GM23338 (cell line): Measurements from ENCODE around the gene AP1S3. TPM values are rescaled to one million over a fixed set of nuclear protein-coding genes. Genes with fewer than 3 reads are reported as not detected.

Experiments used
- ATAC-seq: fragments of 200-7000 bp; cut with Tn5 transposase; 3 replicates; pipeline ENCODE4 v1.9.1; 2020
- DNase-seq: peaks from one replicate; pipeline ENCODE4 v3.0.0-alpha.2; 2015; ENCODE audit warnings: low spot score
- H2AFZ ChIP-seq: fragments of 200-600 bp; sonication (generic); 2 replicates; pipeline ENCODE4 v1.8.0; 2016; ENCODE audit warnings: antibody characterized with exemption, mild to moderate bottlenecking, moderate library complexity
- H3F3A ChIP-seq: fragments of 200-600 bp; sonication (generic); replicated peaks from 2 replicates; pipeline ENCODE4 v1.8.0; 2017; ENCODE audit warnings: antibody characterized with exemption, mixed run types, low read depth
- H3K27ac ChIP-seq: fragments of 200-600 bp; sonication (generic); 2 replicates; pipeline ENCODE4 v1.6.1; 2016; ENCODE audit warnings: low read depth
- H3K27me3 ChIP-seq: fragments of 200-600 bp; sonication (generic); 2 replicates; pipeline ENCODE4 v1.8.0; 2016; ENCODE audit warnings: mild to moderate bottlenecking, mixed run types, moderate library complexity; ENCODE audit not compliant: insufficient read depth
- H3K36me3 ChIP-seq: fragments of 200-600 bp; sonication (generic); 2 replicates; pipeline ENCODE4 v1.8.0; 2016; ENCODE audit warnings: mild to moderate bottlenecking; ENCODE audit not compliant: insufficient read depth
- H3K4me1 ChIP-seq: fragments of 200-600 bp; sonication (generic); 2 replicates; pipeline ENCODE4 v1.8.0; 2016; ENCODE audit warnings: mild to moderate bottlenecking, moderate library complexity; ENCODE audit not compliant: insufficient read depth
- H3K4me2 ChIP-seq: fragments of 200-600 bp; sonication (generic); 2 replicates; pipeline ENCODE4 v1.7.1; 2017; ENCODE audit warnings: mixed run types
- H3K4me3 ChIP-seq: fragments of 200-600 bp; sonication (generic); 2 replicates; pipeline ENCODE4 v1.6.1; 2016; ENCODE audit warnings: mixed run types
- H3K79me2 ChIP-seq: fragments of 200-600 bp; sonication (generic); replicated peaks from 2 replicates; pipeline ENCODE4 v1.8.0; 2017; ENCODE audit warnings: mild to moderate bottlenecking; ENCODE audit not compliant: insufficient read depth
- H3K9me2 ChIP-seq: fragments of 200-600 bp; sonication (generic); 2 replicates; pipeline ENCODE4 v1.8.0; 2017; ENCODE audit not compliant: insufficient read depth
- H4K20me1 ChIP-seq: fragments of 200-600 bp; sonication (generic); replicated peaks from 2 replicates; pipeline ENCODE4 v1.8.0; 2017; ENCODE audit warnings: mild to moderate bottlenecking; ENCODE audit not compliant: insufficient read depth
- H3K27ac Mint-ChIP-seq: 2 replicates; pipeline ENCODE4 v1.8.0; 2020; ENCODE audit warnings: inconsistent platforms, mild to moderate bottlenecking, moderate library complexity, mixed read lengths
- H3K27me3 Mint-ChIP-seq: 3 replicates; pipeline ENCODE4 v1.8.0; 2022; ENCODE audit warnings: low read depth, mild to moderate bottlenecking, moderate library complexity, mixed read lengths, inconsistent platforms; ENCODE audit not compliant: insufficient read depth, poor library complexity
- H3K36me3 Mint-ChIP-seq: 3 replicates; pipeline ENCODE4 v1.8.0; 2021; ENCODE audit warnings: low read depth, mild to moderate bottlenecking, inconsistent platforms, moderate library complexity, mixed read lengths
- H3K4me1 Mint-ChIP-seq: 3 replicates; pipeline ENCODE4 v1.8.0; 2020; ENCODE audit warnings: mild to moderate bottlenecking, inconsistent platforms, mixed read lengths
- H3K4me3 Mint-ChIP-seq: 3 replicates; pipeline ENCODE4 v1.8.0; 2021; ENCODE audit warnings: moderate library complexity, mild to moderate bottlenecking, inconsistent platforms, mixed read lengths
- H3K9me3 Mint-ChIP-seq: 3 replicates; pipeline ENCODE4 v1.8.0; 2020; ENCODE audit warnings: moderate library complexity, mild to moderate bottlenecking, inconsistent platforms, mixed read lengths
- CREB1 ChIP-seq: fragments of 250-450 bp; sonication (Bioruptor Pico); IDR thresholded peaks from 2 replicates; pipeline ENCODE4 v1.5.0; 2020; ENCODE audit warnings: low read depth, mild to moderate bottlenecking, moderate library complexity
- CTCF ChIP-seq, 2 experiments: fragments of 200-600 bp in 1 of 2; sonication (generic) in 1 of 2; conservative IDR thresholded peaks; 2 replicates each; pipeline versions ENCODE4 v1.5.1 to v1.6.1; 2016 to 2017; ENCODE audit warnings: antibody characterized with exemption in 2 of 2, low read depth in 2 of 2, mild to moderate bottlenecking in 2 of 2, moderate library complexity in 1 of 2
- EZH2phosphoT487 ChIP-seq: fragments of 200-600 bp; sonication (generic); IDR thresholded peaks from one replicate; pipeline ENCODE4 v1.8.1; 2018; ENCODE audit warnings: antibody characterized with exemption; ENCODE audit not compliant: unreplicated experiment
- ZNF114 ChIP-seq: fragments of 250-450 bp; sonication (Bioruptor Pico); IDR thresholded peaks from 2 replicates; pipeline ENCODE4 v1.5.0; 2020; ENCODE audit warnings: mild to moderate bottlenecking, moderate library complexity
- ZNF331 ChIP-seq: fragments of 250-450 bp; sonication (Bioruptor Pico); IDR thresholded peaks from 2 replicates; pipeline ENCODE4 v1.5.0; 2020; ENCODE audit warnings: low read depth, mild to moderate bottlenecking, moderate library complexity
- polyA plus RNA-seq: library from polyadenylated mRNA; unstranded; fragments of >200 nt; fragmentation: Nextera tagmentation; extraction: Ambion mirVana; gene quantifications from 2 replicates; pipeline ENCODE4 v1.2.1, GENCODE V29; 2016
- total RNA-seq: library from RNA; depleted of rRNA; stranded (reverse); fragments of >200 nt; shearing (Covaris generic); gene quantifications from 2 replicates; pipeline ENCODE4 v1.2.3, GENCODE V29; 2014

The AP1S3 gene
- total and polyA plus RNA-seq, 2 experiments from 2014 or later, result 8.8 to 25.5 TPM

GRCh38 chr2:223832241-223832903 is 5.0 kb downstream of the AP1S3 start:
- Histone ChIP-seq H3K4me3 (no peak overlapping the region), H3K79me2 (peaks cover 61% of the 10 kb centered on the region), H3K27me3 (no peaks in the 10 kb centered on the region), H4K20me1 (no peaks in the 10 kb centered on the region), H3K4me2 (no peak overlapping the region; the same call in 1 of the 2 replicates), H3K27ac (no peak overlapping the region), H3K36me3 (no peaks in the 10 kb centered on the region), H3F3A (peaks cover 5% of the 10 kb centered on the region; the same call in 1 of the 2 replicates), H3K9me2 (no peaks in the 10 kb centered on the region), H3K4me1 (peaks cover 28% of the 10 kb centered on the region), H2AFZ (no peak overlapping the region)
- no peak overlapping the region for H3K4me3 Mint-ChIP-seq
- H3K27me3 Mint-ChIP-seq, result peaks cover 10% of the 10 kb centered on the region
- DNase-seq (peak; percentile 18), ATAC-seq (no peak)
- H3K4me1 Mint-ChIP-seq, result peaks cover 36% of the 10 kb centered on the region
- H3K27ac Mint-ChIP-seq, result 0 out of 2 replicates have a peak overlapping the region, but pooled peaks have one; percentile 45
- no peaks in the 10 kb centered on the region for H3K36me3 Mint-ChIP-seq
- no peaks in the 10 kb centered on the region for H3K9me3 Mint-ChIP-seq
- TF ChIP-seq ZNF114 (CRISPR knock-in tag), result no peak
- TF ChIP-seq EZH2phosphoT487, result no peak

- Histone ChIP-seq H4K20me1 (no peaks in the 10 kb centered on the region), H3K4me1 (peaks cover 14% of the 10 kb centered on the region), H3F3A (no peaks in the 10 kb centered on the region), H2AFZ (no peak overlapping the region), H3K36me3 (no peaks in the 10 kb centered on the region), H3K27ac (no peak overlapping the region), H3K4me3 (no peak overlapping the region), H3K79me2 (peaks cover 57% of the 10 kb centered on the region), H3K27me3 (no peaks in the 10 kb centered on the region), H3K9me2 (no peaks in the 10 kb centered on the region), H3K4me2 (no peak overlapping the region)
- Mint-ChIP-seq H3K4me3 (no peak overlapping the region), H3K4me1 (peaks cover 16% of the 10 kb centered on the region), H3K9me3 (no peaks in the 10 kb centered on the region), H3K27ac (no peak overlapping the region), H3K27me3 (peaks cover 2% of the 10 kb centered on the region), H3K36me3 (no peaks in the 10 kb centered on the region)
- DNase-seq (no peak), ATAC-seq (no peak)
- TF ChIP-seq ZNF331 (CRISPR knock-in tag), result no peak
Observed at GRCh38 chr2:223829128-223829527, 8.3 kb downstream of the AP1S3 start.

- TF ChIP-seq CREB1 (CRISPR knock-in tag) (no peak), CTCF (conservative IDR thresholded peaks at IDR 0.05; ENCODE audit: low read depth in 2 of 2) (peak; percentile 21 to 40; a peak in 3 of 4 replicates)
- peaks cover 2% of the 10 kb centered on the region for H3K27me3 Mint-ChIP-seq
- H3K27ac Mint-ChIP-seq, result no peak overlapping the region
- H3K9me3 Mint-ChIP-seq, result no peaks in the 10 kb centered on the region
- DNase-seq, result no peak
- H3K4me3 Mint-ChIP-seq, result no peak overlapping the region
- H2AFZ ChIP-seq, result no peak overlapping the region
- H3K27me3 ChIP-seq, result no peaks in the 10 kb centered on the region
- H3K4me1 ChIP-seq, result peaks cover 12% of the 10 kb centered on the region
- no peak overlapping the region for H3K4me2 ChIP-seq
- no peaks in the 10 kb centered on the region for H3K36me3 Mint-ChIP-seq
- peaks cover 12% of the 10 kb centered on the region for H3K4me1 Mint-ChIP-seq
- H3K27ac ChIP-seq, result no peak overlapping the region
- H3K36me3 ChIP-seq, result no peaks in the 10 kb centered on the region
- no peaks in the 10 kb centered on the region for H3F3A ChIP-seq
- no peak overlapping the region for H3K4me3 ChIP-seq
- ATAC-seq, result no peak
- H4K20me1 ChIP-seq, result no peaks in the 10 kb centered on the region
- peaks cover 62% of the 10 kb centered on the region for H3K79me2 ChIP-seq
- no peaks in the 10 kb centered on the region for H3K9me2 ChIP-seq
Observed at GRCh38 chr2:223828314-223828713, 9.1 kb downstream of the AP1S3 start.
